HCT116 (cell line): ENCODE data around the gene HOMER2. TPM values are rescaled to one million over a fixed set of nuclear protein-coding genes. Genes with fewer than 3 reads are reported as not detected.

Experiments used
- ATAC-seq: fragments of 200-7000 bp; cut with Tn5 transposase; 2 replicates; pipeline ENCODE4 v1.9.1; 2020; ENCODE audit warnings: mild to moderate bottlenecking, moderate library complexity
- BruUV-seq: library from RNA; stranded (reverse); fragments of 400-500 nt; replicated peaks from 2 replicates; lab custom pipeline; 2021; lab: Mats Ljungman, UMichigan
- CTCF ChIA-PET: fragments of 300-600 bp; sonication (Branson Sonifier 250); formaldehyde crosslinking; loops from one replicate; lab custom pipeline; 2021; ENCODE audit warnings: antibody characterized with exemption; lab: Charles Lee
- POLR2A ChIA-PET: fragments of 300-600, 350-600 bp; sonication (Branson Sonifier 250); formaldehyde crosslinking; loops from one replicate; lab custom pipeline; 2021; ENCODE audit warnings: antibody characterized with exemption; lab: Charles Lee
- RAD21 ChIA-PET, 2 experiments: fragments of 300-600 bp; sonication (Branson Sonifier 250); formaldehyde crosslinking; loops; one replicate each; lab custom pipeline; 2023; ENCODE audit warnings: low total read pairs in 2 of 2; ENCODE audit not compliant: uncharacterized antibody in 2 of 2, unreplicated experiment in 2 of 2, low non-redundant PET in 1 of 2; lab: Charles Lee
- DNase-seq: peaks from one replicate; pipeline ENCODE4 v3.0.0-alpha.2; 2010; ENCODE audit warnings: low read depth, low spot score
- H2AFZ ChIP-seq: fragments of 200-600 bp; shearing (Covaris generic), sonication (generic); 2 replicates; pipeline ENCODE4 v1.6.1; 2017; ENCODE audit warnings: low read depth, mixed run types, mixed read lengths, antibody characterized with exemption, low read length; ENCODE audit not compliant: poor library complexity, severe bottlenecking
- H3K27ac ChIP-seq: 2 replicates; pipeline ENCODE4 v1.5.1; 2012; ENCODE audit warnings: low read depth, low read length
- H3K27me3 ChIP-seq: fragments of 200-600 bp; sonication (generic); 2 replicates; pipeline ENCODE4 v1.6.1; 2016; ENCODE audit warnings: mixed run types, low read length, mixed read lengths; ENCODE audit not compliant: insufficient read depth
- H3K36me3 ChIP-seq, 2 experiments: fragments of 200-500 bp in 1 of 2; fragments of 200-600 bp in 1 of 2; sonication (Bioruptor generic) in 1 of 2; sonication (generic) in 1 of 2; 2 replicates each; pipeline versions ENCODE4 v1.5.1 to v1.6.1; 2014 to 2016; ENCODE audit warnings: low read length in 2 of 2, inconsistent platforms in 1 of 2, mixed read lengths in 1 of 2, mixed run types in 1 of 2; ENCODE audit not compliant: insufficient read depth in 2 of 2, control insufficient read depth in 1 of 2
- H3K4me1 ChIP-seq, 2 experiments: fragments of 200-600 bp in 1 of 2; sonication (generic) in 1 of 2; 2 replicates each; pipeline versions ENCODE4 v1.5.1 to v1.6.1; 2012 to 2017; ENCODE audit warnings: low read length in 2 of 2, inconsistent platforms in 1 of 2, mild to moderate bottlenecking in 1 of 2, mixed read lengths in 1 of 2, mixed run types in 1 of 2, moderate library complexity in 1 of 2; ENCODE audit not compliant: insufficient read depth in 2 of 2, control insufficient read depth in 1 of 2
- H3K4me2 ChIP-seq: fragments of 200-600 bp; sonication (generic); 2 replicates; pipeline ENCODE4 v1.6.1; 2017; ENCODE audit warnings: mixed run types, low read length, mixed read lengths
- H3K4me3 ChIP-seq, 2 experiments: fragments of 200-600 bp in 1 of 2; sonication (generic) in 1 of 2; replicated peaks in 1 of 2; 2 replicates each; pipeline ENCODE4 v1.5.1; 2011 to 2016; ENCODE audit warnings: low read length in 2 of 2, control low read depth in 1 of 2, low read depth in 1 of 2, mild to moderate bottlenecking in 1 of 2, mixed read lengths in 1 of 2, mixed run types in 1 of 2
- H3K79me2 ChIP-seq: fragments of 200-600 bp; sonication (generic); 2 replicates; pipeline ENCODE4 v1.6.1; 2017; ENCODE audit warnings: mild to moderate bottlenecking, mixed run types, low read length, moderate library complexity, mixed read lengths; ENCODE audit not compliant: insufficient read depth
- H3K9ac ChIP-seq: fragments of 200-600 bp; sonication (generic); 2 replicates; pipeline ENCODE4 v1.6.1; 2016; ENCODE audit warnings: low read length, mixed read lengths
- H3K9me2 ChIP-seq: fragments of 200-600 bp; sonication (generic), shearing (Covaris generic); 2 replicates; pipeline ENCODE4 v1.6.1; 2017; ENCODE audit warnings: mixed run types, mild to moderate bottlenecking, moderate library complexity; ENCODE audit not compliant: insufficient read depth
- H3K9me3 ChIP-seq, 2 experiments: fragments of 200-500 bp in 1 of 2; fragments of 200-600 bp in 1 of 2; sonication (Bioruptor generic) in 1 of 2; sonication (generic) in 1 of 2; 2 replicates each; pipeline ENCODE4 v1.6.1; 2014 to 2017; ENCODE audit warnings: low read length in 2 of 2, mixed read lengths in 2 of 2, inconsistent platforms in 1 of 2, low read depth in 1 of 2, mild to moderate bottlenecking in 1 of 2, mixed run types in 1 of 2, moderate library complexity in 1 of 2; ENCODE audit not compliant: control insufficient read depth in 1 of 2, insufficient read depth in 1 of 2
- H4K20me1 ChIP-seq: fragments of 200-600 bp; sonication (generic), shearing (Covaris generic); 2 replicates; pipeline ENCODE4 v1.6.1; 2017; ENCODE audit warnings: mixed run types, mild to moderate bottlenecking, moderate library complexity; ENCODE audit not compliant: insufficient read depth
- ATF3 ChIP-seq: IDR thresholded peaks from 2 replicates; pipeline ENCODE4 v1.6.1; 2012
- CBX3 ChIP-seq: IDR thresholded peaks from 2 replicates; pipeline ENCODE4 v1.6.1; 2012; ENCODE audit warnings: low read depth
- CEBPB ChIP-seq: IDR thresholded peaks from 2 replicates; pipeline ENCODE4 v1.6.1; 2012; ENCODE audit warnings: low read depth
- EGR1 ChIP-seq: IDR thresholded peaks from 2 replicates; pipeline ENCODE4 v1.6.1; 2012; ENCODE audit warnings: low read depth
- ELF1 ChIP-seq: IDR thresholded peaks from 2 replicates; pipeline ENCODE4 v1.6.1; 2012; ENCODE audit warnings: low read depth, borderline replicate concordance
- EZH2 ChIP-seq: fragments of 200-600 bp; sonication (generic); IDR thresholded peaks from 2 replicates; pipeline ENCODE4 v1.6.1; 2017; ENCODE audit warnings: antibody characterized with exemption, mixed run types
- EZH2phosphoT487 ChIP-seq: fragments of 200-600 bp; IDR thresholded peaks from 2 replicates; pipeline ENCODE4 v1.6.1; 2018; ENCODE audit warnings: antibody characterized with exemption, borderline replicate concordance
- JUND ChIP-seq: IDR thresholded peaks from 2 replicates; pipeline ENCODE4 v1.6.1; 2012
- POLR2A ChIP-seq: IDR thresholded peaks from 2 replicates; pipeline ENCODE4 v1.7.0; 2011; ENCODE audit warnings: borderline replicate concordance; ENCODE audit not compliant: insufficient read depth, insufficient read length; ENCODE audit errors: extremely low read depth
- POLR2AphosphoS5 ChIP-seq: IDR thresholded peaks from 2 replicates; pipeline ENCODE4 v1.6.1; 2011; ENCODE audit warnings: mild to moderate bottlenecking, low read depth, low read length, moderate library complexity
- RAD21 ChIP-seq: IDR thresholded peaks from 2 replicates; pipeline ENCODE4 v1.6.1; 2012; ENCODE audit warnings: low read depth, mild to moderate bottlenecking
- REST ChIP-seq: IDR thresholded peaks from 2 replicates; pipeline ENCODE4 v1.6.1; 2012; ENCODE audit warnings: low read depth
- SP1 ChIP-seq: IDR thresholded peaks from 2 replicates; pipeline ENCODE4 v1.6.1; 2012; ENCODE audit warnings: low read depth
- SRF ChIP-seq: IDR thresholded peaks from 2 replicates; pipeline ENCODE4 v1.6.1; 2012; ENCODE audit warnings: low read depth
- TCF7L2 ChIP-seq: IDR thresholded peaks from 2 replicates; pipeline ENCODE4 v1.7.0; 2011; ENCODE audit warnings: borderline replicate concordance, inconsistent platforms; ENCODE audit not compliant: insufficient read depth, insufficient read length; ENCODE audit errors: extremely low read depth
- ZFX ChIP-seq: fragments of 450-650 bp; IDR thresholded peaks from 2 replicates; pipeline ENCODE4 v1.6.1; 2017
- intact Hi-C: fragments of 100-400 bp; cut with micrococcal nuclease; formaldehyde crosslinking; loops from 2 replicates; pipeline ENCODE4 v1.10.0; 2022
- total RNA-seq: library from RNA; stranded (reverse); gene quantifications from one replicate; pipeline ENCODE4 v1.2.1, GENCODE V29; 2021; ENCODE audit not compliant: unreplicated experiment
- TF ChIP-seq, protein P1 (sequence below), 3 experiments: fragments of 200-600 bp in 1 of 3; sonication (generic) in 1 of 3; IDR thresholded peaks in 2 of 3; conservative IDR thresholded peaks in 1 of 3; 2 replicates each; pipeline ENCODE4 v1.5.1; 2012 to 2017; ENCODE audit warnings: low read depth in 2 of 3, low read length in 2 of 3, antibody characterized with exemption in 1 of 3, borderline replicate concordance in 1 of 3, control low read depth in 1 of 3, mild to moderate bottlenecking in 1 of 3, mixed read lengths in 1 of 3, mixed run types in 1 of 3, moderate library complexity in 1 of 3; ENCODE audit not compliant: insufficient read depth in 1 of 3

The HOMER2 gene
- total RNA-seq, 1 experiment from 2014 or later, result 3.9 TPM

DNA sequence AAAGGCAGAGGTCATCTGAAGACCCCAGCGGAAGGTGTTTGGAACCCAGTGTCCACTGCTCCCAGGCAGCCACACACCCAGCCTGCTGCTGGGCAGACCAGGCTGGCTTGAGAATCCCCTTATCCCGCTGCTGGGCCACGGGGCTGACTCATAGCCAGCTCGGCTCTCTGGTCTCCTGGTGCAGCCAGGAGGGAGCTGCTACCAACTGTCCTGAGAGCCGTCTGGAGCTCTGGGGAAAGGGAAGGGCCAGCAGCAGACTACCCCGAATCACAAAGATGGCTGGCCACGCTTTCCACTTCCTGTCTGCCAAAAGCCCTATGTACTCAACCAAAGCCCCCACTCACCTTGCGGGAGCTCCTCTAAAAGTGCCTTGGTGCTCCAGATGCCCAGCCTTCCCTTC lies 104.8 kb downstream of the HOMER2 start:
- Histone ChIP-seq H3K27ac (no peak overlapping the region), H4K20me1 (no peaks in the 10 kb centered on the region), H3K79me2 (no peaks in the 10 kb centered on the region), H3K9ac (no peak overlapping the region), H2AFZ (no peak overlapping the region), H3K4me1 (peaks cover 3 to 19% of the 10 kb centered on the region in 2 experiments; a peak in 3 of 4 replicates), H3K4me2 (no peak overlapping the region), H3K9me2 (no peaks in the 10 kb centered on the region), H3K36me3 (no peaks in the 10 kb centered on the region), H3K9me3 (no peaks in the 10 kb centered on the region), H3K4me3 (no peak overlapping the region), H3K27me3 (no peaks in the 10 kb centered on the region)
- no TSS peak for BruUV-seq
- ATAC-seq (no peak), DNase-seq (no peak)
- CTCF ChIA-PET, result interaction anchor here (1.2 kb wide), 1 partner anchor 802 kb away, joined by 3 read pairs; the partner anchor contains the start of gene MEX3B
- RAD21 ChIA-PET, result no interaction called here
- intact Hi-C loops, result loop anchor here (2.0 to 5.0 kb wide), 3 partner anchors 140 to 533 kb away; partner anchors contain the start of gene RAMAC
- TF ChIP-seq SP1 (no peak), RAD21 (no peak), TCF7L2 (no peak), EZH2phosphoT487 (no peak), EZH2 (no peak), EGR1 (no peak), JUND (no peak), ATF3 (no peak), CBX3 (no peak), CEBPB (no peak), REST (no peak), POLR2AphosphoS5 (no peak), ELF1 (no peak), SRF (no peak), ZFX (no peak), POLR2A (no peak)
- TF ChIP-seq, protein P1, sequence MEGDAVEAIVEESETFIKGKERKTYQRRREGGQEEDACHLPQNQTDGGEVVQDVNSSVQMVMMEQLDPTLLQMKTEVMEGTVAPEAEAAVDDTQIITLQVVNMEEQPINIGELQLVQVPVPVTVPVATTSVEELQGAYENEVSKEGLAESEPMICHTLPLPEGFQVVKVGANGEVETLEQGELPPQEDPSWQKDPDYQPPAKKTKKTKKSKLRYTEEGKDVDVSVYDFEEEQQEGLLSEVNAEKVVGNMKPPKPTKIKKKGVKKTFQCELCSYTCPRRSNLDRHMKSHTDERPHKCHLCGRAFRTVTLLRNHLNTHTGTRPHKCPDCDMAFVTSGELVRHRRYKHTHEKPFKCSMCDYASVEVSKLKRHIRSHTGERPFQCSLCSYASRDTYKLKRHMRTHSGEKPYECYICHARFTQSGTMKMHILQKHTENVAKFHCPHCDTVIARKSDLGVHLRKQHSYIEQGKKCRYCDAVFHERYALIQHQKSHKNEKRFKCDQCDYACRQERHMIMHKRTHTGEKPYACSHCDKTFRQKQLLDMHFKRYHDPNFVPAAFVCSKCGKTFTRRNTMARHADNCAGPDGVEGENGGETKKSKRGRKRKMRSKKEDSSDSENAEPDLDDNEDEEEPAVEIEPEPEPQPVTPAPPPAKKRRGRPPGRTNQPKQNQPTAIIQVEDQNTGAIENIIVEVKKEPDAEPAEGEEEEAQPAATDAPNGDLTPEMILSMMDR (IDR thresholded peaks at IDR 0.05 in 2 of 3, conservative IDR thresholded peaks at IDR 0.05 in 1 of 3; ENCODE audit: borderline replicate concordance in 1 of 3, insufficient read depth in 1 of 3, low read depth in 2 of 3, low read length in 2 of 3), result no peak
- POLR2A ChIA-PET, result no interaction called here
